ENCODE results near the gene R3HDM2.

R3HDM2 gene

DNA sequence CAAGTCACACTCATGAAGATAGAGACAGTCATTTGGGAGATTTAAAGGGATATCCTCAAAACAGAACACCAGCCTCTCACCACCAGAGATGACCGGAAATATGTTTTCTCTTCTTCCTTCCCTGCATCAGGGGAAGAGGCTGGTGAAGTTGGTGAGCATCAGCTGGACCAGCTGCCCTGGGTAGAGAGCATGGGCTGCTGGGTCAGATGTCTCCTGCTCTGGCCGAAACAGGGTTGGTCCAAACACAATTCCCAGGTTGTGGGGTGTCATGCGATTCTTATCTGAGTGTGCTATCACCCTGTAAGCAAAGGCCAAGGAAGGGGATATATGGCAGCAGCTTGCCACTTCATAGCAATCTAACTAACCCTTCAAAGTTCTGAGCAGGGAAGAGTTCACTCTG, 41.5 kb upstream of the R3HDM2 start:
- TF ChIP-seq, protein P1, sequence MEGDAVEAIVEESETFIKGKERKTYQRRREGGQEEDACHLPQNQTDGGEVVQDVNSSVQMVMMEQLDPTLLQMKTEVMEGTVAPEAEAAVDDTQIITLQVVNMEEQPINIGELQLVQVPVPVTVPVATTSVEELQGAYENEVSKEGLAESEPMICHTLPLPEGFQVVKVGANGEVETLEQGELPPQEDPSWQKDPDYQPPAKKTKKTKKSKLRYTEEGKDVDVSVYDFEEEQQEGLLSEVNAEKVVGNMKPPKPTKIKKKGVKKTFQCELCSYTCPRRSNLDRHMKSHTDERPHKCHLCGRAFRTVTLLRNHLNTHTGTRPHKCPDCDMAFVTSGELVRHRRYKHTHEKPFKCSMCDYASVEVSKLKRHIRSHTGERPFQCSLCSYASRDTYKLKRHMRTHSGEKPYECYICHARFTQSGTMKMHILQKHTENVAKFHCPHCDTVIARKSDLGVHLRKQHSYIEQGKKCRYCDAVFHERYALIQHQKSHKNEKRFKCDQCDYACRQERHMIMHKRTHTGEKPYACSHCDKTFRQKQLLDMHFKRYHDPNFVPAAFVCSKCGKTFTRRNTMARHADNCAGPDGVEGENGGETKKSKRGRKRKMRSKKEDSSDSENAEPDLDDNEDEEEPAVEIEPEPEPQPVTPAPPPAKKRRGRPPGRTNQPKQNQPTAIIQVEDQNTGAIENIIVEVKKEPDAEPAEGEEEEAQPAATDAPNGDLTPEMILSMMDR (IDR thresholded peaks at IDR 0.05; ENCODE audit: borderline replicate concordance, insufficient read depth, low read depth, low read length): no peak
- H3K4me3 ChIP-seq (ENCODE audit: low read depth, low read length): no peak overlapping the region

DNA sequence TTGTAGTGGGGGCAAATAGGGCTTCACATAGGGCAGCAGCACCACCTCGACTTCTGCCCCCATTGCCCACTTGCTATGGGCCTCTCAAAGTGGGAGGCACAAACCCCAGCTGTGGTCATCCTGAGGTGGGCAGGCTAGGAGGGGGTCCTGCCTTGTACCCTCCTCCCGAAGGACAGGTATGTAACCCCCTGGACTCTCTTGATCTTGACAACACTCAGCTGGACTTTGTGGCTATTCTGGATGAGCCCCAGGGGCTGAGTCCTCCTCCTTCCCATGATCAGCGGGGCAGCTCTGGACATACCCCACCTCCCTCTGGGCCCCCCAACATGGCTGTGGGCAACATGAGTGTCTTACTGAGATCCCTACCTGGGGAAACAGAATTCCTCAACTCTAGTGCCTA, 40.8 kb upstream of the R3HDM2 start:
- TF ChIP-seq, protein P1 (IDR thresholded peaks at IDR 0.05; ENCODE audit: borderline replicate concordance, insufficient read depth, low read depth, low read length): no peak
- H3K4me3 ChIP-seq (ENCODE audit: low read depth, low read length): no peak overlapping the region

DNA sequence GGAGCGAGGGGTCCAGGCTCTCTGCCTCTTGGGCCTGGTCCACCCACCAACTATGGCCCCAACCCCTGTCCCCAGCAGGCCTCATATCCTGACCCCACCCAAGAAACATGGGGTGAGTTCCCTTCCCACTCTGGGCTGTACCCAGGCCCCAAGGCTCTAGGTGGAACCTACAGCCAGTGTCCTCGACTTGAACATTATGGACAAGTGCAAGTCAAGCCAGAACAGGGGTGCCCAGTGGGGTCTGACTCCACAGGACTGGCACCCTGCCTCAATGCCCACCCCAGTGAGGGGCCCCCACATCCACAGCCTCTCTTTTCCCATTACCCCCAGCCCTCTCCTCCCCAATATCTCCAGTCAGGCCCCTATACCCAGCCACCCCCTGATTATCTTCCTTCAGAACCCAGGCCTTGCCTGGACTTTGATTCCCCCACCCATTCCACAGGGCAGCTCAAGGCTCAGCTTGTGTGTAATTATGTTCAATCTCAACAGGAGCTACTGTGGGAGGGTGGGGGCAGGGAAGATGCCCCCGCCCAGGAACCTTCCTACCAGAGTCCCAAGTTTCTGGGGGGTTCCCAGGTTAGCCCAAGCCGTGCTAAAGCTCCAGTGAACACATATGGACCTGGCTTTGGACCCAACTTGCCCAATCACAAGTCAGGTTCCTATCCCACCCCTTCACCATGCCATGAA, 40.3 kb upstream of the R3HDM2 start:
- TF ChIP-seq, protein P1 (IDR thresholded peaks at IDR 0.05; ENCODE audit: borderline replicate concordance, insufficient read depth, low read depth, low read length): no peak
- no peak overlapping the region for H3K4me3 ChIP-seq (ENCODE audit: low read depth, low read length)

DNA sequence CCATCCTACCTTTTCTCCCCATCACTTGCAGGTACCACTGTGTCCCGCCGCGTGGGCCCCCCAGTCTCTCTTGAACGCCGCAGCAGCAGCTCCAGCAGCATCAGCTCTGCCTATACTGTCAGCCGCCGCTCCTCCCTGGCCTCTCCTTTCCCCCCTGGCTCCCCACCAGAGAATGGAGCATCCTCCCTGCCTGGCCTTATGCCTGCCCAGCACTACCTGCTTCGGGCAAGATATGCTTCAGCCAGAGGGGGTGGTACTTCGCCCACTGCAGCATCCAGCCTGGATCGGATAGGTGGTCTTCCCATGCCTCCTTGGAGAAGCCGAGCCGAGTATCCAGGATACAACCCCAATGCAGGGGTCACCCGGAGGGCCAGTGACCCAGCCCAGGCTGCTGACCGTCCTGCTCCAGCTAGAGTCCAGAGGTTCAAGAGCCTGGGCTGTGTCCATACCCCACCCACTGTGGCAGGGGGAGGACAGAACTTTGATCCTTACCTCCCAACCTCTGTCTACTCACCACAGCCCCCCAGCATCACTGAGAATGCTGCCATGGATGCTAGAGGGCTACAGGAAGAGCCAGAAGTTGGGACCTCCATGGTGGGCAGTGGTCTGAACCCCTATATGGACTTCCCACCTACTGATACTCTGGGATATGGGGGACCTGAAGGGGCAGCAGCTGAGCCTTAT, 39.6 kb upstream of the R3HDM2 start:
- no peak overlapping the region for H3K4me3 ChIP-seq (ENCODE audit: low read depth, low read length)
- TF ChIP-seq, protein P1 (IDR thresholded peaks at IDR 0.05; ENCODE audit: borderline replicate concordance, insufficient read depth, low read depth, low read length): no peak

DNA sequence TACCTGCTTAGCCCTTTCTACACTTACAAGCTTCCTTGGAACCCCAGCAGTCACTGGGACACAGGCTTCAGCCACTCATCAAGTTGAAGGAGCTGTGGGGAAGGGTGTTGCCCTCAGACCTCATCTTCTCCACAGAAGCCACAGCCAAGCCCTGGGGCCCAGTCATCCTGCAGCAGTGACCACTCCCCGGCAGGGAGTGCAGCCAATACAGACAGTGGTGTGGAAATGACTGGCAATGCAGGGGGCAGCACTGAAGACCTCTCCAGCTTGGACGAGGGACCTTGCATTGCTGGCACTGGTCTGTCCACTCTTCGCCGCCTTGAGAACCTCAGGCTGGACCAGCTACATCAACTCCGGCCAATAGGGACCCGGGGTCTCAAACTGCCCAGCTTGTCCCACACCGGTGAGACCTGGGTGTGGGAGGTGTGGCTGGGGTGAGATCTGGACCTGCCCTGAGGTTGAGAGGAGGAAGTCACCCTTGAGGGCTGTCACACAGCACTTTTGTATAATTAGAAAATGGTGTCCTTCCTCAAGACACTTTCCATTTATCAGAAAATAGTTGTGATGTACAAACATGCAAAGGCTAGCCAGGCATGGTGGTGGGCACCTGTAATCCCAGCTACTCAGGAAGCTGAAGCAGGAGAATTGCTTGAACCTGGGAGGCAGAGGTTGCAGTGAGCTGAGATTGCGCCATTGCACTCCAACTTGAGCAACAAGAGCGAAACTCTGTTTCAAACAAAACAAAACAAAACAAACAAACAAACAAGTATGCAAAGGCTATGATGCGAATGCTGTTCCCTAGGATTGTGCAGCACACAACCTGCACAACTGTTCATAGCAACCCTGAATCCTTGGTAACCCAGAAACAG, 38.7 kb upstream of the R3HDM2 start:
- no peak overlapping the region for H3K4me3 ChIP-seq (ENCODE audit: low read depth, low read length)
- TF ChIP-seq, protein P1 (IDR thresholded peaks at IDR 0.05; ENCODE audit: borderline replicate concordance, insufficient read depth, low read depth, low read length): no peak

DNA sequence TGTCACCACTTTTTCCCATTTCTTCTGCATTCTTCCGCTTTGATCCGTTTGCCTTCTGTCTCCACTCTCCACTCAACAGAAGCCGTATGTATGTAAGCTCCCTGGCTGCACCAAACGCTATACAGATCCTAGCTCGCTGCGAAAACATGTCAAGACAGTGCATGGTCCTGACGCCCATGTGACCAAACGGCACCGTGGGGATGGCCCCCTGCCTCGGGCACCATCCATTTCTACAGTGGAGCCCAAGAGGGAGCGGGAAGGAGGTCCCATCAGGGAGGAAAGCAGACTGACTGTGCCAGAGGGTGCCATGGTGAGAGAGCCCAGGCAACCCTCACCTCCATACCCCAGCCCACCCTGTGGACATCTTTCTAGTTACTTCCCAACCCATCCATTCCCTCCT, 37.1 kb upstream of the R3HDM2 start:
- H3K4me3 ChIP-seq (ENCODE audit: low read depth, low read length): no peak overlapping the region
- TF ChIP-seq, protein P1 (IDR thresholded peaks at IDR 0.05; ENCODE audit: borderline replicate concordance, insufficient read depth, low read depth, low read length): no peak

All from GM12875 (cell line).